CD4-positive, alpha-beta T cell treated with Interferon alpha-2 for 1 hour (primary cell): ENCODE results near the gene STRIP2.
"Not testable (repeated sequence)": the region's sequence is repeated elsewhere in the genome, so short reads cannot be mapped to it uniquely, and the experiment has no call there.

Experiments used
- DNase-seq, 2 donors: peaks; one replicate each; pipeline ENCODE4 v3.0.0-alpha.2; 2020 to 2022

STRIP2 gene

GRCh38 chr7:129422727-129423126 is 11.5 kb upstream of the STRIP2 start:
- no peak for DNase-seq

- no peak for DNase-seq
Observed at GRCh38 chr7:129423700-129424410, 10.4 kb upstream of the STRIP2 start.

GRCh38 chr7:129426482-129426881 is 7.8 kb upstream of the STRIP2 start:
- DNase-seq = no peak

- DNase-seq = no peak
Observed at GRCh38 chr7:129427526-129428045, 6.6 kb upstream of the STRIP2 start.

- no peak for DNase-seq
Observed at GRCh38 chr7:129431911-129432643, 2.2 kb upstream of the STRIP2 start.

- DNase-seq = no peak
Observed at GRCh38 chr7:129434675-129435318, 565 bp downstream of the STRIP2 start.

GRCh38 chr7:129435414-129435829 is 1.2 kb downstream of the STRIP2 start:
- no peak for DNase-seq

GRCh38 chr7:129436335-129436923 is 2.2 kb downstream of the STRIP2 start:
- DNase-seq = no peak

GRCh38 chr7:129437190-129437589 is 3.0 kb downstream of the STRIP2 start:
- no peak for DNase-seq

- DNase-seq = no peak
Observed at GRCh38 chr7:129438281-129438838, 4.1 kb downstream of the STRIP2 start.

- DNase-seq = no peak
Observed at GRCh38 chr7:129438839-129439651, 4.8 kb downstream of the STRIP2 start.

GRCh38 chr7:129439963-129440625 is 5.9 kb downstream of the STRIP2 start:
- DNase-seq = no peak

- DNase-seq = no peak
Observed at GRCh38 chr7:129443612-129444011, 9.4 kb downstream of the STRIP2 start.

GRCh38 chr7:129444776-129445175 is 10.5 kb downstream of the STRIP2 start:
- DNase-seq = not testable (repeated sequence)

- DNase-seq = not testable (repeated sequence)
Observed at GRCh38 chr7:129446925-129447324, 12.7 kb downstream of the STRIP2 start.

- not testable (repeated sequence) for DNase-seq
Observed at GRCh38 chr7:129447445-129447844, 13.2 kb downstream of the STRIP2 start.

GRCh38 chr7:129448608-129449007 is 14.4 kb downstream of the STRIP2 start:
- DNase-seq = not testable (repeated sequence)

- DNase-seq = no peak
Observed at GRCh38 chr7:129450295-129450694, 16.1 kb downstream of the STRIP2 start.

- no peak for DNase-seq
Observed at GRCh38 chr7:129452589-129453231, 18.5 kb downstream of the STRIP2 start.

GRCh38 chr7:129453510-129454248 is 19.4 kb downstream of the STRIP2 start:
- no peak for DNase-seq
